T-helper 9 cell (primary cell): Measurements from ENCODE around the gene ZBTB42.

ENCODE experiments used
- DNase-seq: peaks from one replicate; pipeline ENCODE4 v3.0.0-alpha.2; 2020
- total RNA-seq, 2 donors: gene quantifications; one replicate each; lab custom pipeline; 2026; lab: John Stamatoyannopoulos, UW

ZBTB42 gene
- total RNA-seq = 6.0 to 9.6 reads per million in 2 donors

DNA sequence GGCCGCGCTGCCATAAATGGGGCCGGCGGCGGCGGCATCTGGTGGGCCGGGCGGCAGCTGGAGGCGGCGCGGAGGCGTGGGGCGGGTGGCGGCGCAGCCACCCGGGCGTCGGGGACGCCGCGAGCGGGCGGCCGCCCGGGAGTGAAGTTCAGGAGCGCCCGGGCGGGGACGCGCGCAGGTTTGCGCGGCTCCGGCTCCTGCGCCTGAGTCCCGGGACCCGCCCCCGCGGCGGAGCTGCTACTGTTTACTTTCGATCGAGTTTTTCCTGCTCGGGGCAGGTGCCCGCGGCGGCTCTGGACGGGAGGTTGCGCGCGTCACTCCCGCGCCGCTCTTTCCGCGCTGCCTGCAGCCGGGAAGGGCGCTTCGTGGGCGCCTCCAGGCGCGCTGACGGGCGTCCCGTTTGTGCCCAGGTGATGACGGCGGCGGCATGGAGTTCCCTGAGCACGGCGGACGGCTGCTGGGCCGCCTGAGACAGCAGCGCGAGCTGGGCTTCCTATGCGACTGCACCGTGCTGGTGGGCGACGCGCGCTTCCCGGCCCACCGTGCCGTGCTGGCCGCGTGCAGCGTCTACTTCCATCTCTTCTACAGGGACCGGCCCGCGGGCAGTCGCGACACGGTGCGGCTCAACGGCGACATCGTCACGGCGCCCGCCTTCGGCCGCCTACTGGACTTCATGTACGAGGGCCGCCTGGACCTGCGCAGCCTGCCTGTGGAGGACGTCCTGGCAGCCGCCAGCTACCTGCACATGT lies at the start of gene ZBTB42:
Gene ZBTB42, plus strand, starts transcription at position 331 of the 749 bp plus-strand sequence. Its CDS starts 97 bp downstream, at position 428.
- DNase-seq = peak; percentile 59

DNA sequence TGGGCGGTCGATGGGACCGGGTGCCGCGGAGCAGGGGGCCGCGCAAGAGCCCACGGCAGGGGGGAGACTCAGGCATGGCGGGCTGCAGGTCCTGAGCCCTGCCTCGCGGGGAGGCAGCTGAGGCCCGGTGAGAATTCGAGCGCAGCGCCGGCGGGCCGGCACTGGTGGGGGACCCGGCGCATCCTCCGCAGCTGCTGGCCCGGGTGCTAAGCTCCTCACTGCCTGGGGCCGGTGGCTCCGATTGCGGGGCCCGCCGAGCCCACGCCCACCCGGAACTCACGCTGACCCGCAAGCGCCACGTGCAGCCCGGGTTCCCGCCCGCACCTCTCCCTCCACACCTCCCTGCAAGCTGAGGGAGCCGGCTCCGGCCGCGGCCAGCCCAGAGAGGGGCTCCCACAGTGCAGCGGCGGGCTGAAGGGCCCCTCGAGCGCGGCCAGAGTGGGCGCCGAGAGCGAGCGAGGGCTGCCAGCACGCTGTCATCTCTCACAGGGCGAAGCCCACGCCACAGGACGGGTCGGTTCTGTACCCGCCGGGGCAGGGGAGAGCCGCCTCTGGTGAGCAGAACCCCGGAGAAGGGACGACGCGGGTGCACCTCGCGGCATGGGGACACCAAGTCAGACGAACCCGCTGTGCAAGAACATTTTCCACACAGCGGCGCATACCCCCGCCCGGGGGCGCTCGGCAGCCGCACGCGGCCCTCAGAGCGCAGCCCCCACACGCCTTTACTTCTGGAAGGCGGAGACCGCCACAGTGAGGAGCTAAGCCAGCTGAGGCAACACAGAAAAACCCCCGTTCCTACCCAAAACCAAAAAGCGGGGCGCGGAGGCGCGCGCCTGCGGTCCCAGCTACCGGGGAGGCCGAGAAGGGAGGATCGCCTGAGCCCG lies 49.1 kb upstream of the ZBTB42 start:
- DNase-seq = no peak

DNA sequence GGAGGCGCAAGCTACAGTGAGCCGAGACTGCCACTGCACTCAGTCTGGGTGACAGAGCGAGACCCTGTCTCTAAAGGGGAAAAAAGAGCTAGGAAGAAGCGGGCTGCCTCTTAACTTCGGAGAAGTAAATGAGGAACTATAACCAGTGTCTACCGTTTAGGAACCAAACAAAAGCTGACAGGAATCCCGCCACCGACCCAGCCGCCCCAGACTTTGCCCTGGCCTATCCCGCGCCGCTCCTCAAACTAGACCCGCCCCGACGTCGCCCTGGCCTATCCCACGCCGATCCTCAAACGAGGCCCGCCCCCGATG lies 48.5 kb upstream of the ZBTB42 start:
- DNase-seq = no peak

DNA sequence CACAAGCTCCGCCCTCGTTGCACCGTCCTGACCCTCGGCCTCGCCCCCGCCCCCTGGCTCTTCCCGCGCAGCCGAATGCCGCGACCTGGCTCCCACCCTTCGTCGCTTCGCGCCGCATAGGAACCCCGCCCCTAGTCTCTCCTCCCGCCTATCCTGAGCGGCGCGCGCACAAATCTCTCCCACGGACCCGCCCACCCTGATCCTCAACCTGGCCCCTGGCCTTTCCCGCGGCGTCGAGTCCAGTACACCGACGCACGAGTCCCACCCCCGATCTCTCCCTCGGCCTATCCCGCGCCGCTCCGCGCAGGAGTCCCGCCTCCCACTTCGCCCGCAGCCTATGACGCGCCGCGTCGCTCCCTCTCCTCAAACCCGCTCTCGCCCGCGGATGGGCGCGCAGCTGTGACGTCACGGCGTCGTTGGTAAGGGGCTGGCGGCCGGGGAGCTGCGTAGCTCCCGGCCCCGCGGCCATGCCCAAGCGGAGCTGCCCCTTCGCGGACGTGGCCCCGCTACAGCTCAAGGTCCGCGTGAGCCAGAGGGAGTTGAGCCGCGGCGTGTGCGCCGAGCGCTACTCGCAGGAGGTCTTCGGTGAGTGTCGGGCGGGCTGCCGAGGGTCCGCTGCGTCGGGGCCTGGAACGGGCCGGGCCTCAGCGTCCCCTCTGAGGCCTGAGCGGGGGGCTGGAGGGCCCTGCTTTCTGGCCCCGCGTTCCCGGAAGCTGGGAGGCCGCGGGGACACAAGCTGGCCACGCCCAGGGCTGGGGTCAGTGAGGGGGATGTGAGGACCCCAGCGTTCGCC lies 48.0 kb upstream of the ZBTB42 start, which contains the start of gene SIVA1:
Gene SIVA1, plus strand, starts transcription at position 413 of the 793 bp plus-strand sequence. Its CDS starts 55 bp downstream, at position 468.
- peak; percentile 99 for DNase-seq

DNA sequence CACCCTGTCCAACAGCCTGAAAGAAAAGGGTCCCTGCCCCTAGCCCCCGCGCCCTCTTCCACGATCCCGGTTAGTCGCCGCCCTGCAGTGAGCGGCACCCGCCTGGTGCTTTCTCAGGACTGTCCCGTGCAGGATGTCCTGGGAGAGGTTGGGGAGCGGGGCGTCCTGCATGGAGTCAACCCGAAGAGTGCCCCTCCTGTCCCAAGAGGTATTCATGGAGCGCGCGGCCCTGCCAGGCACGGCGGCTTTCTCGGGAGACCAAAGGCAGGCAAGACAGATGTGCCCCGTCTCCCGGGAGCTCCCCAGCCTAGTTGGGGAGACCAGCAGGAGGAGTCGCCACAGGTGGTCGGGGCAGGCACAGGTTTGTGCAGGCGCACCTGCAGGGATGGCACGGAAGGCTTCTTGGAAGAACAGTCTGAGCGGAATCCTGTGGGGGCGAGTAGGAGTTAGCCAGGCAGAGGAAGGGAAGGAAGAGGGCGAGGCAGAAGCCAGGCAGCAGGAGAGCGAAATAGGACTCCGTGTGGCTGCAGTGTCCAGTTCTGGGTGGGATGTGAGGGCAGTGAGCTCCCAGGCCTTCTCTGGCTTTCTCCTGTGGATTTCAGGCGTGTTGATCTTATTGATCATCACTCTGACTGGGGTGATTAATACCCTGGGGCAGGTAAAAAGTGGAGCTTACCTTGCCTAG lies 47.2 kb upstream of the ZBTB42 start:
- DNase-seq = no peak

DNA sequence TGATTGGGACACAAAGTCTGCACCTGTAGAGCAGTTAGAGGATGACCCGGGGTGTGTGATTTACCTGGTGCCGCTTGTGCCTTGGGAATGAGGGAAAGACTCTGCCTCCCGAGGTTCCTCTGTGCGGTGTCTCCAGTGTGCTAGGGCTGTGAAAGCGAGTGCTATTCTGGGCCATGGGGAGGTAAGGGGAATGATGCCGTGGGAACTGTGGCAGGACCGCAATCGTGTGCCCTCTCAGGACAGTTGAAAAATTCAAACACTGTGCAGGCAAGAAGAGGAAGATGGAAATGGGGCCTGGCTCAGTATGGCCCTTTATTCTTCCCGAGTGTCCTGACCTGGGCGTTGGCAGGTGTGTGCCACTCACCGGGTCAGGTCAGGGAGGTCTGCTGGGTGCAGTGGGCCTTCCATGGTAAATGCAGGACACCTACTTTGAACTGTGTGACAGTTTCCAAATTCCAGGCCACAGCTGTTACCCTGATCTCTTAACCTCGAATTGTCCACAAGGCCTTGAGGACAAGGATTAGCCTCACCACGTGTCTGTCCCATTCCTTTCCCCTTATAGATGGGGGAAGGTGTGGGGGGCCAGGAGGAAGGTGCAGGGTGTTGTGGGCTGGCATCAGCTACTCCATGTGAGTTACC lies 46.6 kb upstream of the ZBTB42 start:
- DNase-seq = no peak

DNA sequence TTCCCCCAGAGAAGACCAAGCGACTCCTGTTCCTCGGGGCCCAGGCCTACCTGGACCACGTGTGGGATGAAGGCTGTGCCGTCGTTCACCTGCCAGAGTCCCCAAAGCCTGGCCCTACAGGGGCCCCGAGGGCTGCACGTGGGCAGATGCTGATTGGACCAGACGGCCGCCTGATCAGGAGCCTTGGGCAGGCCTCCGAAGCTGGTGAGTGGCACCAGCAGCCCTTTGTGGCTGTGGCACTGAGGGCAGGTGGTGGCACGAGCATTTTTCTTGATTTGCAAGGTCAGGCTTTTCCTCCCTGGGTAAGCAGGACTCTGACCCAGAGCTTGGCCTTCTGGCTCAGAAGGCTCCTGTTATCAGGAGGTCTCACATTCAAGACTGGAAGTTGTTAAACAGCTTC lies 45.3 kb upstream of the ZBTB42 start:
- no peak for DNase-seq

DNA sequence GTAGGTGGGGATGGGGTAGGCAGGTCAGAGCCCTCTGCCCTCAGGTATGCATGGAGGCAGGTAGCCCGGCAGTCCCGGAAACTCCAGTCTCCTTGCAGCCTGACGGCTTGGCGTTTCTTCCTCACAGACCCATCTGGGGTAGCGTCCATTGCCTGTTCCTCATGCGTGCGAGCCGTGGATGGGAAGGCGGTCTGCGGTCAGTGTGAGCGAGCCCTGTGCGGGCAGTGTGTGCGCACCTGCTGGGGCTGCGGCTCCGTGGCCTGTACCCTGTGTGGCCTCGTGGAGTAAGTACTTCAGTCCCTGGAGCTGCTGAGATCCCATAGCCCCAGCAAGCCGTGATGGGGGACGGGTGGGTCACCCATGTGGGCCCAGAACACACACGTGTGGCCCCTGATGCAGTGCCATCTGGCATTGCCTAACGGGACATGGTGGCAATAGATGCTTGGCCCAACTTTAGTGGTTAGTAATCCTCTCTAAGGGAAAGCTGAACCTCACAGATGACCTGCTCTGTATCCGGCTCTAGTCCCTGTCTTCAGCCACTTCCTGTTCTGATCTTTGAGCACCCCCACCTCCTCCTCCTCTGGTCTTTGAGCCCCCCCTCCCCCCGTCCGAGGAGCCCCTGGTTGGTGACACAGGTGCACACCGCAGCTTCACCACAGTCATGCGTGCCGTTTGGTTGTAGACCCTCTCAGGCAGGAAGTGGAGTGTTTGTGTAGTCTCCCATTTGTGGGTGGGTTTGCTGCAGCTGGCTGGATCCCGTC lies 44.2 kb upstream of the ZBTB42 start:
- no peak for DNase-seq

DNA sequence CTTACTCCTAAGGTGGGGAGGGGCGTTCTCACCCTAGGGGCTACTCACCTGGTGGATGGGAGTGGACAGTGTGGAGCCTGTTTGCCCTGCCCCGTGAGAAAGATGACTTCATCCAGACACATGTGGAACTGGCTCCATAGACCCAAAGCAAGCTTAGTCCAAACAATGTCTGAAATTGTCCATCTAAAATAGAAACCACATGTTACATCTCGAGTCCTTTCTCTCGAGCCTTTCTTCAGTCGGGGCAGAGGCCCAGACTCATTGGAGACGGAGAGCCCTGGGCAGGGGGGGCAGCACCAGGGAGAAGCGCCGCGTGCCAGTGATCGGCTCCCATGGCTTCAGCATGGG lies 43.7 kb upstream of the ZBTB42 start:
- no peak for DNase-seq

DNA sequence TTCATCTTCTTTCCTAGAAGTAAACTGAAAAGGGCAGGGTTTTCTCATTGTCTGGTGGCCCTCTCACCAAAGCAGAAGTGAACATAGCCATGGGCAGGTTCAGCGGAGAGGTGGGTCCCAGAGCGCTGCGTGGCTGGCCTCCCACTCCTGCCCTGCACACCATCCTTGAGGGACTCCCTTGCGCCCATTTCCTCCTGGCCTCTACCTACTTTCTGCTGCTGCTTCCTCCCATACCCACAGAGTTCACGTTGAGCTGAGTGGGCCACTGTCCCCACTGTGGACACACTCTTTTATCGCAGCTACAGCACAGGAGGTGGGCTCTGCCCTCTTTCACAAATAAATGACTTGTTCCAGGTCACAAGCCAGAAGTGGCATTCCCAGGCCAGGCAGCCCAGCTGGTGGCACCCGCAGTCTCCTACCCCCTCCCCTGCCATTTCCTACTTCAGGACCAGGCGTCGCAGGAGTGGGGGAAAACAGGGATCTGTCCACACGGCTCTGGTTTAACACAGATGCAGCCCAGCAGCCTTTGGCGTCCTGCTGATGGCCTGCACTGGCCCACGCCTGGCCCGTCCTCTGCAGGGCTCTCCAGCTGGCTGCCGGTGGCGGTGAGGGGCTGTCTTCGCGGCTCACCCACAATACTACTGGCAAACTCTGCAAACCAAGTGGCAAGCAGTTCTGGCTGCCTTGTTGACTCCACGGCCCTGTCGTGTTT lies 43.1 kb upstream of the ZBTB42 start:
- no peak for DNase-seq

DNA sequence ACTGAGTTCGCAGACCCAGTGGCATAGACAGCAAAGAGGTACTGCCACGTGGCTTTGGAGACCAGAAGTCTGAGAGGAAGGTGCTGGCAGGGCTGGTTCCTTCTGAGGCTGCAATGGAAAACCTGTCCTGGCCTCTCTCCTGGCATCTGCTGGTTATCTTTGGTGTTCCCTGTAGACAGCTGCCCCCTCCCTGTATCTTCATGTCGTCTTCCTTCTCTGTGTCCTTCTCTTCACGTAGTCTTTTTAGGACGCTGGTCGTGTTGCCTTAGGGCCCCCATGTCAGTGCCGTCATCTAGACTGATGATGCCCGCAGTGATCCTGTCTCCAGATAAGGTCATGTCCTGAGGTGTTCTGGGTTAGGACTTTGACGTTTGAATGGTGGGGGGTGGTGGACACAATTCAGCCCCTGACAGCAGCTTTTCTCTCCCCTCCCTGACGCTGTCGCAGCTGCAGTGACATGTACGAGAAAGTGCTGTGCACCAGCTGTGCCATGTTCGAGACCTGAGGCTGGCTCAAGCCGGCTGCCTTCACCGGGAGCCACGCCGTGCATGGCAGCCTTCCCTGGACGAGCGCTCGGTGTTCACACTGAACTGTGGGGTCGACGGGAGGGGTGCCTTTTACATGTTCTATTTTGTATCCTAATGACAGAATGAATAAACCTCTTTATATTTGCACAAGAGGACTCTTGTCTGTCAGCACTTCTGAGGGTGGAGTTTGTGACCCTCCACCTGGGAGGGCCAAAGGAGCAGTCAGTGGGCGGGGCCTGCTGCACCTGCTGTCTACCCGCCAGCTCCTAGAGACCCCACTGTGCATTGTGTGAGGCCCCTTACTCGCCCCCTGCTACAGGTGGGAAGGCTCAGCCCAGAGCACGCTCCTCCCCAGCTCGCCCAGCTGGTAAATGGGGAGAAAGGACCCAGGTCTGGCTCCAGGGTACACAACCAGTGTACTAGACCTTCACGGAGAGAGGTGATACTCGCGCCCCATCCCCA lies 41.6 kb upstream of the ZBTB42 start:
- DNase-seq = no peak

DNA sequence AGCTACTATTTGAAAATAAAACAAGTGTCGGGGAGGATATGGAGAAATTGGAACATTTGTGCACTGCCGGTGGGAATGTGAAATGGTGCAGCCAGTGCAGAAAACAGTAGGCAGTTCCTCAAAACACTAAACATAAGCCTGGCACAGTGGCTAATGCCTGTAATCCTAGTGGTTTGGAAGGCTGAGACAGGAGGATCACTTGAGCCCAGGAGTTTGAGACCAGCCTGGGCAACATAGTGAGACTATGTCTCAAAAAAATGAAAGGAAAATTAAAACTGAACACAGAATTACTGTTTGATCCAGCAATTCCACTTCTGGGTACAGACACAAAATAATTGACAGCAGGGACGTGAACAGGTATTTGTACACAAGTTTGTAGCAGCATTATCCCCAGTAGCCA lies 35.4 kb upstream of the ZBTB42 start:
- DNase-seq = no peak

DNA sequence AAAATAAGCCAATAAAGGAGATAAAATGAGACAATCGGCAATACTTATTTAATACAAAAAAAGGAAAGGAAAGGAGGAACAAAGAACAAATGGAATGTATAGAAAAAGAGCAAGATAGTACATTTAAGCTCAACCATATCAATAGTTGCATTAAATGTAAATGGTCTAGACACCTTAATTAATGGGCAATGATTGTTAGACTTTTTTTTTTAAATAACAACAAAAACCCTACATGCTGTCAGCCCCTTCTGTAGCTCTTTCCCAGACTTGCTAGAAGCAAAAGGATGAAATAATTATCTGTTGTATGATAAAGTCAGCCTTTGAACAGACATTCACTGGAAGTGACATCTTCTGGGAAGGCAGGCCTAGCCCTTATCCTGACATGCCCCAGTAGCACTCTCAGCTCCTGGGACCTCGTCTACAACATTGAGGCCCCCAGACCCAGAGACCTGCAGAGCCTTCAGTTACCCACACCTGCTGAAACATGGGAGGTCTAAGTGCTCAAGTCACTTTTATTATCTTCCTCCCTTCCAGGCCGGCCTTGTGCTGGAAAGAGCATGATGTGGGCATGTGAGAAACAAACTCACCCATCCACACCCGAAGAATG lies 34.5 kb upstream of the ZBTB42 start:
- DNase-seq = no peak

DNA sequence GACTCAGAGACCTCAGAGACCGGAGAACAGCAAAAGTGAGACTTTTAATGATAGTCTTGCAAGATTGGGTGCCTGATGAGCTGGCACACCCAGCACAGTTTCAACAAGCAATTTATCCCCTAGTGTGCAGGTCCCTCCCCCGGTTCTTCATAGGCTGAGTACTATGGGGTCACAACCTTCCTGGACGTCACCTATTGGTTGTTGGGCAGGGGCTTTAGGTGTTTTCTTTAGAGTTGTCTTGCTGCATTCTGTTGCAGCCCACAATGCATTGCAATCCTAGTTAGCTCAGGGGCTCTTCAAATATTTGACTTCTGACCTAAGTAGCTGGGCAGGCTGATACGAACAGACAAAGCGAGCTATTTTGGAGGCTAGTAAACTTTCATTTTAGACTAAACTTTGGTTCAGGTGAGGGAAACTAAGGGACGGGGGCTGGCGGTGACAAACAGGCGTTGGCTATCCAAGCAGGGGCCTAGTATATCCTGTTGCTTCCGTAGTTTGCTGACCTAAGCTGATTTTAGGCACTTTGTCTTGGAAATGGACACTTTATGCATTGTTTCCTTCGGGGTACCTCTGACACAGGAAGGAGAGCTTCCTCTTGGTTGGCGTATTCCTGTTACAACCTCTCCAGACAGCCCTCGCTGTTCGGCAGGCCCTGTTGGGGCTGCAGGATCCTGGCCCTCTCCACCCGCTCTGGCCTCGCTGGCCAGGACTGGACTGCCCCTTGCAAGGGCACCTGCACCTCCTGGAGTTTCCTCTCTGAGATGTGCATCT lies 33.9 kb upstream of the ZBTB42 start:
- DNase-seq = no peak

DNA sequence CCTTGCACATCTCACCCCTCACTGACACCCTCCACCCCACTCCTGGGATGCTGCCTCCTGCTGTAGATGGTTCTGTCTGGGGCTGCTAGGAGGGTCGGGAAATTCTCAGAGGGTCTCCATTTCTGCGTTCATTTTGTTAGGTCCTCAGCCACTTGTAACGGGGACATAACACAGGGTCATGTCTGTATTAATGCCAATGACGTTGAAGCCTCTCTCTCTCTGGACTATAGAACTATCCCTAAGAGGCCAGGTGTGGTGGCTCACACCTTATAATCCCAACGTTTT lies 33.3 kb upstream of the ZBTB42 start:
- DNase-seq = no peak

DNA sequence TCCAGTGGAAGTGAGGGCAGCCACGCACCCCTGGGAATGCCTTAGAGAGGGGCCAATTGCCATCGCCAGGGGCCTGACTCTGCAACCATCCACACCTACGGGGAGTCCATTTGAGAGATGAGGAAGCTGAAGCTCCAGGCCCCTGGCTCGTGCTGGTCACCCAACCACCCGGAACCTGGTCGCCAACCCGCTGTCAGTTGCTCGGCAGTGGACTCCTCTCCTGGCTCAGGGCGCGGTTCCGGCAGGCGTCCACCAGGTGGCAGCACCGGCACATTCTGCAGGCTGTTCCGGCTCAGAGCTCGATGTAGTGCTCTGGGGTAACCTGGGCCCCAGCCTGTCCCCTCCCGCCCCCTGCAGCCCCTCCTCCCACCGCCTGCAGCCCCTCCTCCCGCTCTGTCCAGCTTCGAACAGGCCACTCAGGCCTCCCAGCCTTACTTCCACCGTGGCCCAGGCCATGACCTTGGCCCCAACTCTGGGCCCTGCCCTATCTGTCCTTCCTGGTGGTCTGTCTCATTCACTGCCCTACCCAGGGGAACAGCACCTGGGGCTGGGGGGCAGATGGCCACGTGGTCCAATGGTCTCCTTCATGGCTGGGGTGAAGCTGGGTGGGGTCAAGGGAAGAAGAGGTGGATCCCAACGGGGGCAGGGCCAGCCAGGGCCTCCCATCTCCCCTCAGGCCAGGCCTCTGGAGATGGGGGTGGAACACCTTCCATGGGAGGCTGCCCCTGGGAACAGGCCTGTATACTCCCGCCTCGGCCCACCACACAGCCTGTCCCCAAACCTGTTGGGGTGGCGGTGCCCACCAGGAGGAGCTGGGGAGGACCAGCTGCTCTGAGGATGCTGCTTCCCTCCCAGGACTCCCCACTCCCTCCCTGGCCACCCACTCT lies 32.2 kb upstream of the ZBTB42 start:
- DNase-seq = peak; percentile 95

DNA sequence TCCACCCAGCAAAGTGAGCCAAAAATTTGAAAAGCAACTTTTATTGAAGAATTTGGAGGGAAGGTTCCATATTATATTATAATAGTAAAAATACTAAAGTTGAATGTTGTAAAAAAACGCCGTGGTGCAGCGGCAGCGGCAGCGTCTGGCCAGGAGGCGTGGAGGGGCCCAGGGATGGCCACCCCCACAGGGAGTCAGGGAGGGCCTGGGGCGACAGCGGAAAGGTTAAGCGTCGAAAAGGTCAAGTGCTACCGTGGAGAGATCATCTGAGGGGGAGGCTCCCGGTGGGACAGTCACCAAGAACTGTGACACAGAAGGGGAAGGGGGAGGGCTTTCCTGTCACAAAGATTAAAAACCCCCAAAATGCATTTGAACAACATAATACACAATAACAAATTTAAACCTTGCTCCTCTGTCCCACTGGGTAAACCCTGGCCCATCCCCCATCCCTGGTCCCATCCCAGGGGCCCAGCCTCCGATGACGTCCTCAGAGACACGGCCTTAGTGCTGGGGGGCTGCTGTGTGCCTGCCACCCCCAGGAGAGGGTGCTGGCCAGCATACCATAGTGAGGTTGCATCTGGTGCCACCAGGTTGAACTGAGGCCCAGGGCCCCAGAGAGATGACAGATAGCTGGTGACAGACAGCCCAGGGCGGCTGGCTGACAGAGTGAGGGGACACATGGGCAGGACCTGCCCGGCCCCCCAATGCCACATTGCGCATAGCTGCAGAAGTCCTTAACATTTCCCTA lies 31.4 kb upstream of the ZBTB42 start:
- no peak for DNase-seq
